CD4-positive, alpha-beta T cell treated with Interleukin-15 for 1 hour (primary cell): ENCODE measurements around the gene TMEM132A.

Experiments used
- DNase-seq: peaks from one replicate; pipeline ENCODE4 v3.0.0-alpha.2; 2020

The TMEM132A gene

GRCh38 chr11:60924110-60924905 lies at the start of gene TMEM132A:
TSS of gene TMEM132A (plus strand) at chr11:60924460. CDS start at chr11:60924634, 174 bp downstream.
- DNase-seq, result no peak

- no peak for DNase-seq
Measured at GRCh38 chr11:60875366-60876167, 48.7 kb upstream of the TMEM132A start.

GRCh38 chr11:60876168-60876485 lies 48.1 kb upstream of the TMEM132A start:
- DNase-seq, result no peak

GRCh38 chr11:60878245-60879101 lies 45.8 kb upstream of the TMEM132A start:
- DNase-seq, result no peak

- DNase-seq, result no peak
Measured at GRCh38 chr11:60879104-60879503, 45.2 kb upstream of the TMEM132A start.

- DNase-seq, result no peak
Measured at GRCh38 chr11:60879971-60880588, 44.2 kb upstream of the TMEM132A start.

- DNase-seq, result no peak
Measured at GRCh38 chr11:60880643-60881282, 43.5 kb upstream of the TMEM132A start.

- no peak for DNase-seq
Measured at GRCh38 chr11:60887556-60887955, 36.7 kb upstream of the TMEM132A start.

- DNase-seq, result no peak
Measured at GRCh38 chr11:60889869-60890311, 34.4 kb upstream of the TMEM132A start.

- DNase-seq, result no peak
Measured at GRCh38 chr11:60890696-60891095, 33.6 kb upstream of the TMEM132A start.

- DNase-seq, result no peak
Measured at GRCh38 chr11:60891103-60891741, 33.0 kb upstream of the TMEM132A start.

- no peak for DNase-seq
Measured at GRCh38 chr11:60895687-60896086, 28.6 kb upstream of the TMEM132A start.

GRCh38 chr11:60897496-60897895 lies 26.8 kb upstream of the TMEM132A start:
- DNase-seq, result no peak

- no peak for DNase-seq
Measured at GRCh38 chr11:60899046-60899936, 25.0 kb upstream of the TMEM132A start.

GRCh38 chr11:60899977-60900376 lies 24.3 kb upstream of the TMEM132A start:
- no peak for DNase-seq

- DNase-seq, result no peak
Measured at GRCh38 chr11:60900673-60901404, 23.4 kb upstream of the TMEM132A start.

GRCh38 chr11:60902625-60903024 lies 21.6 kb upstream of the TMEM132A start:
- no peak for DNase-seq

GRCh38 chr11:60905047-60905446 lies 19.2 kb upstream of the TMEM132A start:
- no peak for DNase-seq

GRCh38 chr11:60905551-60906113 lies 18.6 kb upstream of the TMEM132A start:
- no peak for DNase-seq
